HG02981 (cell line): ENCODE results near the gene CRYBG2.
"Not testable (repeated sequence)": the region's sequence is repeated elsewhere in the genome, so short reads cannot be mapped to it uniquely, and the experiment has no call there.

Experiments used
- ATAC-seq: cut with Tn5 transposase; IDR thresholded peaks from one replicate; pipeline ENCODE4 v1.9.1; 2021; ENCODE audit warnings: mild to moderate bottlenecking, moderate library complexity; ENCODE audit not compliant: unreplicated experiment

Gene CRYBG2

GRCh38 chr1:26324550-26324949 lies 29.4 kb downstream of the CRYBG2 start:
- no peak for ATAC-seq

- no peak for ATAC-seq
These were observed 30.5 kb downstream of the CRYBG2 start for GRCh38 chr1:26323382-26323781.

GRCh38 chr1:26322042-26322331 lies 31.9 kb downstream of the CRYBG2 start:
- no peak for ATAC-seq

- ATAC-seq = peak; percentile 37
These were observed 32.5 kb downstream of the CRYBG2 start for GRCh38 chr1:26321315-26322041.

- no peak for ATAC-seq
These were observed 33.0 kb downstream of the CRYBG2 start for GRCh38 chr1:26320896-26321295.

GRCh38 chr1:26318338-26319064 lies 35.4 kb downstream of the CRYBG2 start:
- ATAC-seq = no peak

- peak; percentile 45 for ATAC-seq
These were observed 36.2 kb downstream of the CRYBG2 start, which contains the start of gene CD52 for GRCh38 chr1:26317612-26318337. TSS of gene CD52 (plus strand) at chr1:26317958. CDS start at chr1:26318018, 60 bp downstream.

GRCh38 chr1:26317146-26317545 lies 36.8 kb downstream of the CRYBG2 start:
- ATAC-seq = no peak

GRCh38 chr1:26315874-26316850 lies 37.8 kb downstream of the CRYBG2 start:
- no peak for ATAC-seq

- ATAC-seq = no peak
These were observed 39.4 kb downstream of the CRYBG2 start for GRCh38 chr1:26314501-26314900.

GRCh38 chr1:26307966-26308899 lies 45.7 kb downstream of the CRYBG2 start:
- not testable (repeated sequence) for ATAC-seq

GRCh38 chr1:26307363-26307781 lies 46.6 kb downstream of the CRYBG2 start:
- ATAC-seq = no peak

- ATAC-seq = peak; percentile 98
These were observed 47.4 kb downstream of the CRYBG2 start, which contains the start of gene UBXN11 for GRCh38 chr1:26306290-26307229. TSS of gene UBXN11 (minus strand) at chr1:26306636. CDS start at chr1:26302883, 3,753 bp downstream.

GRCh38 chr1:26305667-26306289 lies 48.2 kb downstream of the CRYBG2 start:
- no peak for ATAC-seq

- no peak for ATAC-seq
These were observed 51.1 kb downstream of the CRYBG2 start for GRCh38 chr1:26302733-26303405.

GRCh38 chr1:26300578-26301275 lies 53.2 kb downstream of the CRYBG2 start:
- ATAC-seq = no peak

- ATAC-seq = no peak
These were observed 56.2 kb downstream of the CRYBG2 start for GRCh38 chr1:26297791-26298124.
